DOHH2 (cell line): ENCODE data around the gene ZNF207.
"Not testable (repeated sequence)": the region's sequence is repeated elsewhere in the genome, so short reads cannot be mapped to it uniquely, and the experiment has no call there.

Source experiments
- H3F3A ChIP-seq: fragments of 200-600 bp; sonication (generic), shearing (Covaris generic); 2 replicates; pipeline ENCODE4 v1.6.0; 2016; ENCODE audit warnings: antibody characterized with exemption, mild to moderate bottlenecking; ENCODE audit not compliant: control insufficient read depth, insufficient read depth
- H3K27ac ChIP-seq: fragments of 200-600 bp; sonication (generic); 2 replicates; pipeline ENCODE4 v1.5.1; 2014; ENCODE audit warnings: low read depth, mild to moderate bottlenecking, low read length, moderate library complexity
- H3K27me3 ChIP-seq: fragments of 200-600 bp; sonication (generic); 2 replicates; pipeline ENCODE4 v1.6.1; 2014; ENCODE audit warnings: mild to moderate bottlenecking, low read length, mixed read lengths; ENCODE audit not compliant: control insufficient read depth
- H3K36me3 ChIP-seq: fragments of 200-600 bp; sonication (generic); 2 replicates; pipeline ENCODE4 v1.6.1; 2014; ENCODE audit warnings: mild to moderate bottlenecking, low read length, moderate library complexity, mixed read lengths; ENCODE audit not compliant: control insufficient read depth
- H3K4me1 ChIP-seq: fragments of 200-600 bp; sonication (generic); 2 replicates; pipeline ENCODE4 v1.6.1; 2014; ENCODE audit warnings: mild to moderate bottlenecking, low read length, mixed read lengths; ENCODE audit not compliant: control insufficient read depth
- H3K4me2 ChIP-seq: fragments of 200-600 bp; sonication (generic); 2 replicates; pipeline ENCODE4 v1.6.0; 2014; ENCODE audit warnings: mild to moderate bottlenecking, low read length, moderate library complexity
- H3K4me3 ChIP-seq: fragments of 200-600 bp; sonication (generic); 2 replicates; pipeline ENCODE4 v1.5.1; 2014; ENCODE audit warnings: mild to moderate bottlenecking, low read length, mixed read lengths
- H3K79me2 ChIP-seq: fragments of 200-600 bp; sonication (generic); 2 replicates; pipeline ENCODE4 v1.6.1; 2014; ENCODE audit warnings: mild to moderate bottlenecking, low read length, mixed read lengths; ENCODE audit not compliant: control insufficient read depth
- H3K9me2 ChIP-seq: fragments of 200-600 bp; sonication (generic); replicated peaks from 2 replicates; pipeline ENCODE4 v1.6.1; 2014; ENCODE audit warnings: mild to moderate bottlenecking, low read length, mixed read lengths; ENCODE audit not compliant: control insufficient read depth
- H3K9me3 ChIP-seq: fragments of 200-600 bp; sonication (generic); 2 replicates; pipeline ENCODE4 v1.6.1; 2014; ENCODE audit warnings: antibody characterized with exemption, low read length, mixed read lengths; ENCODE audit not compliant: control insufficient read depth, insufficient read depth
- H4K20me1 ChIP-seq: fragments of 200-600 bp; sonication (generic); 2 replicates; pipeline ENCODE4 v1.6.0; 2014; ENCODE audit warnings: low read depth, mild to moderate bottlenecking, antibody characterized with exemption, low read length, moderate library complexity; ENCODE audit not compliant: control insufficient read depth, insufficient read depth
- CTCF ChIP-seq: fragments of 200-600 bp; sonication (generic); IDR thresholded peaks from one replicate; pipeline ENCODE4 v1.5.1; 2014; ENCODE audit warnings: antibody characterized with exemption, mild to moderate bottlenecking, low read depth, low read length; ENCODE audit not compliant: poor library complexity, severe bottlenecking
- EZH2phosphoT487 ChIP-seq: fragments of 200-600 bp; sonication (generic); IDR thresholded peaks from 2 replicates; pipeline ENCODE4 v1.6.1; 2017; ENCODE audit warnings: borderline replicate concordance, mild to moderate bottlenecking, antibody characterized with exemption, low read length, moderate library complexity, mixed read lengths

ZNF207 gene

GRCh38 chr17:32348483-32348800, 1.5 kb upstream of the ZNF207 start:
- H4K20me1 ChIP-seq: peaks cover 20% of the 10 kb centered on the region

GRCh38 chr17:32349503-32349853, 479 bp upstream of the ZNF207 start:
- Histone ChIP-seq H3K9me2 (no peaks in the 10 kb centered on the region), H3K9me3 (no peaks in the 10 kb centered on the region), H3K27ac (peak overlapping the region; percentile 87), H3K79me2 (peaks cover 60% of the 10 kb centered on the region), H3K4me1 (peaks cover 33% of the 10 kb centered on the region), H3K4me3 (peak overlapping the region; percentile 95), H3K27me3 (no peaks in the 10 kb centered on the region), H4K20me1 (peaks cover 22% of the 10 kb centered on the region), H3K36me3 (peaks cover 43% of the 10 kb centered on the region), H3F3A (peaks cover 10% of the 10 kb centered on the region), H3K4me2 (peak overlapping the region; percentile 93)
- TF ChIP-seq CTCF: no peak
- no peak for TF ChIP-seq EZH2phosphoT487

More at GRCh38 chr17:32348483-32348800, 1.5 kb upstream of the ZNF207 start:
- Histone ChIP-seq H3K27ac (no peak overlapping the region), H3K4me1 (peaks cover 29% of the 10 kb centered on the region), H3K9me2 (no peaks in the 10 kb centered on the region), H3K27me3 (no peaks in the 10 kb centered on the region), H3K79me2 (peaks cover 49% of the 10 kb centered on the region), H3K4me3 (peak overlapping the region; percentile 95), H3K4me2 (peak overlapping the region; percentile 93), H3F3A (peaks cover 12% of the 10 kb centered on the region), H3K36me3 (peaks cover 34% of the 10 kb centered on the region), H3K9me3 (no peaks in the 10 kb centered on the region)
- no peak for TF ChIP-seq CTCF
- TF ChIP-seq EZH2phosphoT487: no peak

- H3K27me3 ChIP-seq: no peaks in the 10 kb centered on the region
- H3K36me3 ChIP-seq: peaks cover 57% of the 10 kb centered on the region
- H3K79me2 ChIP-seq: peaks cover 73% of the 10 kb centered on the region
- peak overlapping the region; percentile 95 for H3K4me3 ChIP-seq
- no peaks in the 10 kb centered on the region for H3K9me2 ChIP-seq
- peaks cover 34% of the 10 kb centered on the region for H4K20me1 ChIP-seq
- TF ChIP-seq CTCF (no peak), EZH2phosphoT487 (no peak)
- no peaks in the 10 kb centered on the region for H3K9me3 ChIP-seq
- peak overlapping the region; percentile 87 for H3K27ac ChIP-seq
- peak overlapping the region; percentile 93 for H3K4me2 ChIP-seq
- peaks cover 47% of the 10 kb centered on the region for H3K4me1 ChIP-seq
- peaks cover 12% of the 10 kb centered on the region for H3F3A ChIP-seq
These were observed 885 bp downstream of the ZNF207 start for GRCh38 chr17:32350666-32351418.

- Histone ChIP-seq H3K4me2 (peak overlapping the region; percentile 93), H3F3A (peaks cover 12% of the 10 kb centered on the region), H3K36me3 (peaks cover 71% of the 10 kb centered on the region), H4K20me1 (peaks cover 34% of the 10 kb centered on the region), H3K4me1 (peaks cover 47% of the 10 kb centered on the region), H3K79me2 (peaks cover 91% of the 10 kb centered on the region), H3K4me3 (peak overlapping the region; percentile 95)
- H3K9me3 ChIP-seq, H3K27ac ChIP-seq, H3K9me2 ChIP-seq, H3K27me3 ChIP-seq: not testable (repeated sequence)
These were observed 2.8 kb downstream of the ZNF207 start for GRCh38 chr17:32352734-32353133.
